H1 (cell line): ENCODE data around the gene NRXN3.

Source experiments
- CHD1 ChIP-seq: IDR thresholded peaks from 2 replicates; pipeline ENCODE4 v1.6.1; 2012; ENCODE audit warnings: low read depth, low read length, improper control_type of control experiment
- EGR1 ChIP-seq: IDR thresholded peaks from 2 replicates; pipeline ENCODE4 v1.6.1; 2011; ENCODE audit warnings: low read depth, low read length, borderline replicate concordance
- EP300 ChIP-seq, 2 experiments: IDR thresholded peaks; 1 replicate in 1 of 2; 2 replicates in 1 of 2; pipeline ENCODE4 v1.6.1; 2011 to 2012; ENCODE audit warnings: low read depth in 2 of 2, low read length in 2 of 2, mild to moderate bottlenecking in 2 of 2, borderline replicate concordance in 1 of 2, inconsistent platforms in 1 of 2, moderate library complexity in 1 of 2
- EZH2 ChIP-seq: fragments of 200-600 bp; sonication (generic); IDR thresholded peaks from 2 replicates; pipeline ENCODE4 v1.7.1; 2012; ENCODE audit warnings: low read depth, mild to moderate bottlenecking, moderate library complexity, low read length, inconsistent platforms; ENCODE audit not compliant: severe bottlenecking
- JUND ChIP-seq: IDR thresholded peaks from 2 replicates; pipeline ENCODE4 v1.6.1; 2011; ENCODE audit warnings: mild to moderate bottlenecking, improper control_type of control experiment, low read length
- POLR2A ChIP-seq, 2 experiments: IDR thresholded peaks; 1 replicate in 1 of 2; 2 replicates in 1 of 2; pipeline ENCODE4 v1.6.1; 2011; ENCODE audit warnings: low read depth in 2 of 2, low read length in 2 of 2, mild to moderate bottlenecking in 2 of 2; ENCODE audit errors: control extremely low read depth in 1 of 2
- POLR2AphosphoS5 ChIP-seq: IDR thresholded peaks from 2 replicates; pipeline ENCODE4 v1.6.1; 2011; ENCODE audit warnings: low read depth, low read length
- TAF1 ChIP-seq: IDR thresholded peaks from 2 replicates; pipeline ENCODE4 v1.6.1; 2011; ENCODE audit warnings: mild to moderate bottlenecking, low read depth, low read length
- ZNF274 ChIP-seq: IDR thresholded peaks from 2 replicates; pipeline ENCODE4 v1.7.0; 2012; ENCODE audit warnings: low read length, borderline replicate concordance; ENCODE audit errors: extremely low read depth
- TF ChIP-seq, protein P1 (sequence below), 3 experiments: IDR thresholded peaks; 1 replicate in 2 of 3; 2 replicates in 1 of 3; pipeline versions ENCODE4 v1.5.1 to v1.6.1; 2011; ENCODE audit warnings: low read length in 3 of 3, mild to moderate bottlenecking in 3 of 3, inconsistent platforms in 2 of 3, low read depth in 1 of 3, moderate library complexity in 1 of 3; ENCODE audit not compliant: insufficient read depth in 1 of 3; ENCODE audit errors: control extremely low read depth in 1 of 3
- TF ChIP-seq, protein P2 (sequence below): IDR thresholded peaks from 2 replicates; pipeline ENCODE4 v1.6.1; 2011; ENCODE audit warnings: low read length, improper control_type of control experiment
- TF ChIP-seq, protein P3 (sequence below): IDR thresholded peaks from 2 replicates; pipeline ENCODE4 v1.6.1; 2012; ENCODE audit warnings: low read length, inconsistent platforms

DNA sequence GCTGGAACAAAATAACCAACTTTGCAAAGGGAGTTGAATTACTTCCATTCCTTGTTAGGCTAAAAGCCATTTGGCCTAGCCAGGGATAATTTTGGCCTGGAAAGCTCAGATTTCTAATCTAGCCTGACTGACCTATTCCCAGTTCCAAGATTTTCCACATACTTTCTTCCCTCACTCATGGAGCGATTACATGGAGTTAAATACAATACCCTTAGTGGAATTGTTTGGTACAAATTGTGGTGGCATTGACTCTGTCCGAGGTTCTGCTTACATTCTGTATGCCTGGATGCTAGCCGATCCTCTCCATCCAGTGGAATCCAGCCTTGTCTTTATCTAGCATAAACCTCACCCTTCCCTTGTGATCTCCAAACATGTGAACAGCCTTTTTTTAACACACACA is 1076.0 kb downstream of the NRXN3 start:
- TF ChIP-seq, protein P1, sequence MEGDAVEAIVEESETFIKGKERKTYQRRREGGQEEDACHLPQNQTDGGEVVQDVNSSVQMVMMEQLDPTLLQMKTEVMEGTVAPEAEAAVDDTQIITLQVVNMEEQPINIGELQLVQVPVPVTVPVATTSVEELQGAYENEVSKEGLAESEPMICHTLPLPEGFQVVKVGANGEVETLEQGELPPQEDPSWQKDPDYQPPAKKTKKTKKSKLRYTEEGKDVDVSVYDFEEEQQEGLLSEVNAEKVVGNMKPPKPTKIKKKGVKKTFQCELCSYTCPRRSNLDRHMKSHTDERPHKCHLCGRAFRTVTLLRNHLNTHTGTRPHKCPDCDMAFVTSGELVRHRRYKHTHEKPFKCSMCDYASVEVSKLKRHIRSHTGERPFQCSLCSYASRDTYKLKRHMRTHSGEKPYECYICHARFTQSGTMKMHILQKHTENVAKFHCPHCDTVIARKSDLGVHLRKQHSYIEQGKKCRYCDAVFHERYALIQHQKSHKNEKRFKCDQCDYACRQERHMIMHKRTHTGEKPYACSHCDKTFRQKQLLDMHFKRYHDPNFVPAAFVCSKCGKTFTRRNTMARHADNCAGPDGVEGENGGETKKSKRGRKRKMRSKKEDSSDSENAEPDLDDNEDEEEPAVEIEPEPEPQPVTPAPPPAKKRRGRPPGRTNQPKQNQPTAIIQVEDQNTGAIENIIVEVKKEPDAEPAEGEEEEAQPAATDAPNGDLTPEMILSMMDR (IDR thresholded peaks at IDR 0.05; ENCODE audit: control extremely low read depth in 1 of 3, insufficient read depth in 1 of 3, low read depth in 1 of 3, low read length in 3 of 3): no peak
- TF ChIP-seq POLR2A (IDR thresholded peaks at IDR 0.05; ENCODE audit: control extremely low read depth in 1 of 2, low read depth in 2 of 2, low read length in 2 of 2) (no peak), EZH2 (no peak), JUND (no peak), POLR2AphosphoS5 (no peak), EP300 (IDR thresholded peaks at IDR 0.05; ENCODE audit: borderline replicate concordance in 1 of 2, low read depth in 2 of 2, low read length in 2 of 2) (no peak), ZNF274 (no peak), TAF1 (no peak), EGR1 (no peak), CHD1 (no peak)
- TF ChIP-seq, protein P2, sequence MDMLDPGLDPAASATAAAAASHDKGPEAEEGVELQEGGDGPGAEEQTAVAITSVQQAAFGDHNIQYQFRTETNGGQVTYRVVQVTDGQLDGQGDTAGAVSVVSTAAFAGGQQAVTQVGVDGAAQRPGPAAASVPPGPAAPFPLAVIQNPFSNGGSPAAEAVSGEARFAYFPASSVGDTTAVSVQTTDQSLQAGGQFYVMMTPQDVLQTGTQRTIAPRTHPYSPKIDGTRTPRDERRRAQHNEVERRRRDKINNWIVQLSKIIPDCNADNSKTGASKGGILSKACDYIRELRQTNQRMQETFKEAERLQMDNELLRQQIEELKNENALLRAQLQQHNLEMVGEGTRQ: no peak
- TF ChIP-seq, protein P3, sequence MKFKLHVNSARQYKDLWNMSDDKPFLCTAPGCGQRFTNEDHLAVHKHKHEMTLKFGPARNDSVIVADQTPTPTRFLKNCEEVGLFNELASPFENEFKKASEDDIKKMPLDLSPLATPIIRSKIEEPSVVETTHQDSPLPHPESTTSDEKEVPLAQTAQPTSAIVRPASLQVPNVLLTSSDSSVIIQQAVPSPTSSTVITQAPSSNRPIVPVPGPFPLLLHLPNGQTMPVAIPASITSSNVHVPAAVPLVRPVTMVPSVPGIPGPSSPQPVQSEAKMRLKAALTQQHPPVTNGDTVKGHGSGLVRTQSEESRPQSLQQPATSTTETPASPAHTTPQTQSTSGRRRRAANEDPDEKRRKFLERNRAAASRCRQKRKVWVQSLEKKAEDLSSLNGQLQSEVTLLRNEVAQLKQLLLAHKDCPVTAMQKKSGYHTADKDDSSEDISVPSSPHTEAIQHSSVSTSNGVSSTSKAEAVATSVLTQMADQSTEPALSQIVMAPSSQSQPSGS: no peak
